Hepatocyte (in vitro differentiated cells): Measurements from ENCODE around the gene CCDC187.

Source experiments
- EZH2 ChIP-seq: fragments of 200-600 bp; sonication (generic); IDR thresholded peaks from 2 replicates; pipeline ENCODE4 v1.6.1; 2016; ENCODE audit warnings: antibody characterized with exemption, mild to moderate bottlenecking, borderline replicate concordance
- EZH2phosphoT487 ChIP-seq: fragments of 200-600 bp; sonication (generic); IDR thresholded peaks from one replicate; pipeline ENCODE4 v1.6.1; 2018; ENCODE audit warnings: antibody characterized with exemption, mild to moderate bottlenecking, low read depth, moderate library complexity; ENCODE audit not compliant: unreplicated experiment, severe bottlenecking

GRCh38 chr9:136262671-136263178, 41.2 kb downstream of the CCDC187 start:
- no peak for TF ChIP-seq EZH2phosphoT487
- TF ChIP-seq EZH2 = no peak
